H1 (cell line): Measurements from ENCODE around the gene TRIM67.

Experiments used
- EP300 ChIP-seq, 2 experiments: IDR thresholded peaks; 1 replicate in 1 of 2; 2 replicates in 1 of 2; pipeline ENCODE4 v1.6.1; 2011 to 2012; ENCODE audit warnings: low read depth in 2 of 2, low read length in 2 of 2, mild to moderate bottlenecking in 2 of 2, borderline replicate concordance in 1 of 2, inconsistent platforms in 1 of 2, moderate library complexity in 1 of 2
- EZH2 ChIP-seq: fragments of 200-600 bp; sonication (generic); IDR thresholded peaks from 2 replicates; pipeline ENCODE4 v1.7.1; 2012; ENCODE audit warnings: low read depth, mild to moderate bottlenecking, moderate library complexity, low read length, inconsistent platforms; ENCODE audit not compliant: severe bottlenecking
- GTF2F1 ChIP-seq: IDR thresholded peaks from 2 replicates; pipeline ENCODE4 v1.6.1; 2012; ENCODE audit warnings: low read depth, low read length, improper control_type of control experiment, borderline replicate concordance
- JUND ChIP-seq: IDR thresholded peaks from 2 replicates; pipeline ENCODE4 v1.6.1; 2011; ENCODE audit warnings: mild to moderate bottlenecking, improper control_type of control experiment, low read length
- POLR2A ChIP-seq, 2 experiments: IDR thresholded peaks; 1 replicate in 1 of 2; 2 replicates in 1 of 2; pipeline ENCODE4 v1.6.1; 2011; ENCODE audit warnings: low read depth in 2 of 2, low read length in 2 of 2, mild to moderate bottlenecking in 2 of 2; ENCODE audit errors: control extremely low read depth in 1 of 2
- POLR2AphosphoS5 ChIP-seq: IDR thresholded peaks from 2 replicates; pipeline ENCODE4 v1.6.1; 2011; ENCODE audit warnings: low read depth, low read length
- RFX5 ChIP-seq: IDR thresholded peaks from 2 replicates; pipeline ENCODE4 v1.6.1; 2011; ENCODE audit warnings: low read depth, low read length, improper control_type of control experiment, borderline replicate concordance
- TAF1 ChIP-seq: IDR thresholded peaks from 2 replicates; pipeline ENCODE4 v1.6.1; 2011; ENCODE audit warnings: mild to moderate bottlenecking, low read depth, low read length
- YY1 ChIP-seq: IDR thresholded peaks from 2 replicates; pipeline ENCODE4 v1.6.1; 2011; ENCODE audit warnings: low read depth, mild to moderate bottlenecking, low read length
- ZNF274 ChIP-seq: IDR thresholded peaks from 2 replicates; pipeline ENCODE4 v1.7.0; 2012; ENCODE audit warnings: low read length, borderline replicate concordance; ENCODE audit errors: extremely low read depth
- TF ChIP-seq, protein P1 (sequence below), 3 experiments: IDR thresholded peaks; 1 replicate in 2 of 3; 2 replicates in 1 of 3; pipeline versions ENCODE4 v1.5.1 to v1.6.1; 2011; ENCODE audit warnings: low read length in 3 of 3, mild to moderate bottlenecking in 3 of 3, inconsistent platforms in 2 of 3, low read depth in 1 of 3, moderate library complexity in 1 of 3; ENCODE audit not compliant: insufficient read depth in 1 of 3; ENCODE audit errors: control extremely low read depth in 1 of 3
- TF ChIP-seq, protein P2 (sequence below): IDR thresholded peaks from 2 replicates; pipeline ENCODE4 v1.6.1; 2012; ENCODE audit warnings: inconsistent platforms

DNA sequence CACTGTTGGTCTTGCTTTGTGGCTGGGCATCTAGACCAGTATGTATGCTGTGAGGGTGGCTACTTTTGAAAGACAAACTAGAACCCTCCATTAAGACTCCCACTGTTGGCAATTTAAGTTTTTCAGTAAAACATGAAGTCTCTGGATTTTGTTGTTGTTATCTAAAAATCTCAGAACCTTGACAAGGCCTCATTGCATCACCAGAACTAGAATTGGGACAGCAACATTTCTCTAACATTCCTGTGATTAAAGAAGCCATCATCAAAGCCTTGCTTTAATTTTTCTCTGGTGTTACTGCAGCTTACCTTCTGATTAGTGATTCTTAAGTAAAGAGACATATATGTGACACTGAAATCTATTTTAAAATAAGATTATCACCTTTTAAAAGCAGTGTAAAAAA lies 4.5 kb downstream of the TRIM67 start:
- TF ChIP-seq POLR2A (IDR thresholded peaks at IDR 0.05; ENCODE audit: control extremely low read depth in 1 of 2, low read depth in 2 of 2, low read length in 2 of 2), result no peak
- TF ChIP-seq YY1, result no peak
- TF ChIP-seq, protein P1, sequence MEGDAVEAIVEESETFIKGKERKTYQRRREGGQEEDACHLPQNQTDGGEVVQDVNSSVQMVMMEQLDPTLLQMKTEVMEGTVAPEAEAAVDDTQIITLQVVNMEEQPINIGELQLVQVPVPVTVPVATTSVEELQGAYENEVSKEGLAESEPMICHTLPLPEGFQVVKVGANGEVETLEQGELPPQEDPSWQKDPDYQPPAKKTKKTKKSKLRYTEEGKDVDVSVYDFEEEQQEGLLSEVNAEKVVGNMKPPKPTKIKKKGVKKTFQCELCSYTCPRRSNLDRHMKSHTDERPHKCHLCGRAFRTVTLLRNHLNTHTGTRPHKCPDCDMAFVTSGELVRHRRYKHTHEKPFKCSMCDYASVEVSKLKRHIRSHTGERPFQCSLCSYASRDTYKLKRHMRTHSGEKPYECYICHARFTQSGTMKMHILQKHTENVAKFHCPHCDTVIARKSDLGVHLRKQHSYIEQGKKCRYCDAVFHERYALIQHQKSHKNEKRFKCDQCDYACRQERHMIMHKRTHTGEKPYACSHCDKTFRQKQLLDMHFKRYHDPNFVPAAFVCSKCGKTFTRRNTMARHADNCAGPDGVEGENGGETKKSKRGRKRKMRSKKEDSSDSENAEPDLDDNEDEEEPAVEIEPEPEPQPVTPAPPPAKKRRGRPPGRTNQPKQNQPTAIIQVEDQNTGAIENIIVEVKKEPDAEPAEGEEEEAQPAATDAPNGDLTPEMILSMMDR (IDR thresholded peaks at IDR 0.05; ENCODE audit: control extremely low read depth in 1 of 3, insufficient read depth in 1 of 3, low read depth in 1 of 3, low read length in 3 of 3), result no peak
- no peak for TF ChIP-seq EZH2
- TF ChIP-seq POLR2AphosphoS5, result no peak
- no peak for TF ChIP-seq ZNF274
- TF ChIP-seq GTF2F1, result no peak
- no peak for TF ChIP-seq JUND
- TF ChIP-seq, protein P2, sequence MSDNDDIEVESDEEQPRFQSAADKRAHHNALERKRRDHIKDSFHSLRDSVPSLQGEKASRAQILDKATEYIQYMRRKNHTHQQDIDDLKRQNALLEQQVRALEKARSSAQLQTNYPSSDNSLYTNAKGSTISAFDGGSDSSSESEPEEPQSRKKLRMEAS, result no peak
- no peak for TF ChIP-seq RFX5
- TF ChIP-seq TAF1, result no peak
- no peak for TF ChIP-seq EP300 (IDR thresholded peaks at IDR 0.05; ENCODE audit: borderline replicate concordance in 1 of 2, low read depth in 2 of 2, low read length in 2 of 2)
